Mesenteric fat pad (tissue), 1 donor: ENCODE data around the gene PAX8. TPM values are rescaled to one million over a fixed set of nuclear protein-coding genes. Genes with fewer than 3 reads are reported as not detected.

Source experiments
- DNase-seq: peaks from one replicate; pipeline ENCODE4 v3.0.0-alpha.2; 2020; ENCODE audit warnings: low spot score
- total RNA-seq: library from RNA; stranded (reverse); fragmentation: NEBNext Ultra II Directional; extraction: Animal tissue kit (Norgen Biotek cat#: 25700); gene quantifications from one replicate; pipeline ENCODE4 v1.2.1, GENCODE V29; 2021
- donor health status: DM: yes; HTN: yes; CAD: no.

PAX8 gene
- total RNA-seq, 1 donor from 2014 or later = 5.3 TPM

DNA sequence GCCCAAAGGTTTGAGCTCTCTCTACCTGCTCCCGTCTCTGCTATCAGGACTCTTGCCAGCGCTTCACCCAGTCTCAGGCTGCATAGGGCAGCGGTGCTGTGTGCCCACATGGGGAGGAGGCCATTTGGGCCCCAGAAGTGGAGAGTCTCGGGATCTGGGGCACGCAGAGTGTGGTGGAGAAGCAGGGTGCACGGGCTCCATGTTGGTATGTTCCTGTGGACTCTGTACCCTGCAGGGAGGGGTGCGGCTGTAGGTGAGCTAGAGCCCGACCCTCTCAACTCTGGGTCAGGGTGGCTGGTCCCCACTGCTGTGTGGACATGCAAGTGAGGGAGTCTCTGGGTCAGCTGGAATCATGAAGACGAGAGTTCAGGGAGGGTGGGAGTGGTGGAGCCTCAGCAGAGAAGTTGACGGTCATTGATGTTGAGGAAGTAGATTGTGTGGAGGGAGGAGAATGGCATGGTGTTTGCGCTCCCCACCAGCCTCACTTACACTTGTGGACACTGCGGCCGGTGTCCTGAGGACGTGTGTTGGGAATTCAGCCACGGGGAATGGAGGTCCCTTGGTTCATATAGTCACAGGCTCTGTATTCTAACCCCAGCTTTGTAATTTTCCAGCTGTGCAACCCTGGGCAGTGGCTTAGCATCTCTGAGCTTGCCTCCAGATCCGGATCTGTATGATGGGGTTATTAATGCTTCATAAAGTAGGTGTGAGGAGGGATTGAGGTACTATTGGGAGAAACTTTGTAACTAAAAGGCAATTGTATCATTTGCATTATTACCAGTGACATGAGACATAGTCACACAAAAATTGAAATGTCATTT lies 105.8 kb downstream of the PAX8 start:
- DNase-seq = peak; percentile 69

- peak; percentile 51 for DNase-seq
Observed at GRCh38 chr2:113171334-113172075, 107.2 kb downstream of the PAX8 start.

- no peak for DNase-seq
Observed at GRCh38 chr2:113169586-113169985, 109.1 kb downstream of the PAX8 start.

- DNase-seq = no peak
Observed at GRCh38 chr2:113169002-113169530, 109.7 kb downstream of the PAX8 start.

- peak; percentile 24 for DNase-seq
Observed at GRCh38 chr2:113167962-113168340, 110.8 kb downstream of the PAX8 start.

DNA sequence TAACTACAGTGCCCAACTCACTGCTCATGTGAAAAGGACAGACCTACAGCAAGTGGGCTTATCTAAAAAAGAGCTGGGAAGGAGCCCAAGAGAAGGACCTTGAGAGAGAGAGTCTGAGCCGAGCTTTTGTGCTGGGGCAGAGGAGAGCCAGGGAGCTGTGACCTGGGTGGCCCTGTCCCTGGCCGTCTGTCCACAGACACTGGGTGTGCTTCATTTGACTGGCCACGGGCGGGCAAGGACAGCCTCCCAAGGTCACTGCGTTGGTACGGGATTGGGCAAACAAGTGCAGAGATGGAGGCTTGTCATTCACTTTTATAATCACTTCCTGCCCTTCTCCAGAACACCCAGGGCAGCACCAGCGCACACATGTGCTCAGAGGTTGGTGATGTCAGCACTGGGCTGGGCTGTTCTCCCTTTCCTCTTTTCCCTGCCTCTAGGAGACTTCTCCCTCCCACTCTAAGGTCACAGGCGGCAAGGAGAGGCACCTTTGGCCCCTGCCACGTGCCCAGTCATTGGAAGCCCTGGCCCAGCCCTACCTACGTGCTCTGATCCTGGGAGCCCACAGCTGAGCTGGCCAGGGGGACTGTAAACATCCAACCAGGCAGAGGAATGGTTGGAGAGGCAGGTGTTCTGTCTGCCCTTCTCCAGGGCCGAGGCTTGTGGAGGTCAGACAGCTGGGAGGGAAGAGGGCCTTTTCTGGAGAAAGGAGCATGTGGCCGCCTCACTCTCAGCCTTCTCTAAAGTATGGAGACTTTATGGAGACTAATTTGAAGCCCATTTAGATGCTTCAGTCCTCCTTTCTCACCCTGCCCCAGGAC lies 111.4 kb downstream of the PAX8 start:
- DNase-seq = peak; percentile 88

DNA sequence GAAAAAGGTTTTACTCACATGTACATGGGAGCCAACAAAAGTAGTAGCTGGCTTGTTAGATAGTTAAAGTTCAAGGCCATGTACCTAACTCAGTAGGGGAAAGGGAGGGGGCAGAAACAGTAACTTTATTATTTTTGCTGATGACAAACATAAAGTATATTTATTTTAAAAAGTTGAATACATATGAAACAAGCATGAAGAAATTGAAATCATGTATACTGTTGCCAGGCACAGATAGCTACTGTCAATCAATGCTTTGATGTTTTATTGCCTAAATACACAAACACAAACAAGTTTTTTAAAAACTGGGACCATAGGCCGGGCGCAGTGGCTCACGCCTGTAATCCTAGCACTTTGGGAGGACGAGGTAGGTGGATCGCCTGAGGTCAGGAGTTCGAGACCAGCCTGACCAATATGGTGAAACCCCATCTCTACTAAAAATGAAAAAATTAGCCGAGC lies 112.5 kb downstream of the PAX8 start:
- peak; percentile 53 for DNase-seq

Other genes starting within 250 kb of the PAX8 start
- gene IL36B, start 226.1 kb downstream of the PAX8 start, total RNA-seq = not detected
- not detected for gene IL36RN, start 219.7 kb downstream of the PAX8 start, total RNA-seq
- gene IL1F10, start 211.0 kb downstream of the PAX8 start, total RNA-seq = not detected
- 8.9 TPM for gene IL1RN, start 151.3 kb downstream of the PAX8 start, total RNA-seq
- gene PSD4, start 105.0 kb downstream of the PAX8 start, total RNA-seq = 13.2 TPM
- gene ZNG1B, start 158.8 kb upstream of the PAX8 start, total RNA-seq = 25.4 TPM
- not detected for gene FOXD4L1, start 219.7 kb upstream of the PAX8 start, total RNA-seq